Measurements from ENCODE around the gene FUBP3. TPM values are rescaled to one million over a fixed set of nuclear protein-coding genes. Genes with fewer than 3 reads are reported as not detected.

FUBP3 gene
- polyA plus RNA-seq, 1 donor (not counting 4 experiments of a cell fraction or from before 2014, with no cell fraction given) = 39.1 TPM

DNA sequence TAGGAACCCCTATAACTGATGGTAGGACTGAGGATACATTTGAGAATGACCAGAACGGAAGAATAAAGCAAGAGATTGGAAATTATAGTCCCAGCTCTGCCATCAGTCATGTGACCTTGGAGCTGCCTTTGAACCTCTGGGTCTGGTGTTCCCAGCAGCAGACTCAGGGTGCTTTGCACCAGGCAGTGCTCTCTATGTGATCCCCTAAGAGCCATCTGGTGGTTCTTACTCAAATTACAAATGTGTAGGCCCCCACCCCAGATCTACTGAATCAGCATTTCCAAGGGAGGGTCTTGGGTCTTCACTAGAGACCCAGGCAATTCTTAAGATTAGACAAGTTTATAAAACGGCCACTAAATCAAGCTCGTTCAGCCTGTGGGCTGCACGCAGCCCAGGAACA lies 44.8 kb downstream of the FUBP3 start:
- TF ChIP-seq EZH2 (IDR thresholded peaks at IDR 0.05; ENCODE audit: low read length) = no peak
- TF ChIP-seq, protein P1, sequence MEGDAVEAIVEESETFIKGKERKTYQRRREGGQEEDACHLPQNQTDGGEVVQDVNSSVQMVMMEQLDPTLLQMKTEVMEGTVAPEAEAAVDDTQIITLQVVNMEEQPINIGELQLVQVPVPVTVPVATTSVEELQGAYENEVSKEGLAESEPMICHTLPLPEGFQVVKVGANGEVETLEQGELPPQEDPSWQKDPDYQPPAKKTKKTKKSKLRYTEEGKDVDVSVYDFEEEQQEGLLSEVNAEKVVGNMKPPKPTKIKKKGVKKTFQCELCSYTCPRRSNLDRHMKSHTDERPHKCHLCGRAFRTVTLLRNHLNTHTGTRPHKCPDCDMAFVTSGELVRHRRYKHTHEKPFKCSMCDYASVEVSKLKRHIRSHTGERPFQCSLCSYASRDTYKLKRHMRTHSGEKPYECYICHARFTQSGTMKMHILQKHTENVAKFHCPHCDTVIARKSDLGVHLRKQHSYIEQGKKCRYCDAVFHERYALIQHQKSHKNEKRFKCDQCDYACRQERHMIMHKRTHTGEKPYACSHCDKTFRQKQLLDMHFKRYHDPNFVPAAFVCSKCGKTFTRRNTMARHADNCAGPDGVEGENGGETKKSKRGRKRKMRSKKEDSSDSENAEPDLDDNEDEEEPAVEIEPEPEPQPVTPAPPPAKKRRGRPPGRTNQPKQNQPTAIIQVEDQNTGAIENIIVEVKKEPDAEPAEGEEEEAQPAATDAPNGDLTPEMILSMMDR (optimal IDR thresholded peaks at IDR 0.05 in 1 of 3, IDR thresholded peaks at IDR 0.05 in 1 of 3, conservative IDR thresholded peaks at IDR 0.05 in 1 of 3; ENCODE audit: extremely low read depth in 1 of 3, insufficient read depth in 2 of 3, low read length in 3 of 3) = no peak
- Histone ChIP-seq H3K27me3 (ENCODE audit: control insufficient read depth, extremely low read depth, insufficient read depth, low read length) (no peaks in the 10 kb centered on the region), H3K9me3 (ENCODE audit: control insufficient read depth, low read depth, low read length) (no peaks in the 10 kb centered on the region), H3K79me2 (ENCODE audit: control insufficient read depth, insufficient read depth, low read length) (no peaks in the 10 kb centered on the region), H3K9me1 (ENCODE audit: control insufficient read depth, extremely low read depth, insufficient read depth, low read length) (no peaks in the 10 kb centered on the region), H4K20me1 (ENCODE audit: control insufficient read depth, extremely low read depth, insufficient read depth, low read length) (peaks cover 3% of the 10 kb centered on the region), H3K4me3 (ENCODE audit: control insufficient read depth in 2 of 3, extremely low read depth in 1 of 3, insufficient read depth in 2 of 3, low read depth in 1 of 3, low read length in 3 of 3) (no peak overlapping the region), H3K27ac (ENCODE audit: control insufficient read depth, insufficient read depth, low read length) (no peak overlapping the region), H3K4me1 (ENCODE audit: control insufficient read depth, extremely low read depth, insufficient read depth, low read length) (no peaks in the 10 kb centered on the region), H2AFZ (ENCODE audit: control insufficient read depth, low read length) (no peak overlapping the region), H3K36me3 (ENCODE audit: control insufficient read depth in 2 of 2, extremely low read depth in 1 of 2, insufficient read depth in 2 of 2, low read length in 2 of 2) (peaks cover 38 to 49% of the 10 kb centered on the region in 2 experiments), H3K9ac (ENCODE audit: control insufficient read depth, extremely low read depth, insufficient read depth, low read length) (no peak overlapping the region), H3K4me2 (ENCODE audit: control insufficient read depth, extremely low read depth, insufficient read depth, low read depth, low read length) (no peak overlapping the region)
- DNase-seq (ENCODE audit: low read depth, low spot score) = no peak
- FAIRE-seq = no peak
- dilution Hi-C loops (cut with MboI; ENCODE audit: extremely low pct_ligation_motif_present, low sequenced_read_pairs) = no loop called here

DNA sequence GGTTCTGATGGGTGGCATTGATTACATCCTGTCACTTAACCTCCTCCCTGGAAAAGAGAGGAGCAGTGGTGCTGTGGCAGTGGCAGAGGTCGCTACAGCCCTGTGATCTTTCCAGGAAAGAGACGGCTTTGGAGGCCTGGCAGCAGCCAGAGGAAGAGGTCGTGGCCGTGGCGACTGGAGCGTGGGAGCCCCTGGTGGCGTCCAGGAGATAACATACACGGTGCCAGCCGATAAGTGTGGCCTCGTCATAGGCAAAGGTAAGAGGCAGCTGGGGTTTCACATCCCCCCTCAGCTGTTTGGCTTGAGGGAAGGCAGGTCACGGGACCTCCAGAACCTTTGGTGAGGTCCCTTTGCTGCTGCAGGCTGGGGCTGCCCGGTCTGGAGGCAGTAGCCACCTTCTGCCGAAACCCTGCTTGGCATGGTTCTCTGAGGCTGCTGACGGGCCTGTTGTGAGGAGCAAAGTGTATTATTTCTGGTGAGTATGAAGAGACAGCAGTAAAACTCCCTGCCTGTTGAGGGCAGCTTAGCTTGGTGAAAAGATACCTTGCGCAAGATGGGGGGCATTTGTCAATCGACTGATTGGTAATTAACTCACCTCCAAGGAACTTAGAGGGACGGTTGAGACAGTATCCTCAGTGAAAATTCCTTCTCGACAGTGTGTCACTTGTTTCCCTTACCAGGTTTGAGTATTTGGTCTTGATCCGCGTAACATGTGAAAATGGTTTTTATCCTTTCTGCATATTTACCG lies 47.0 kb downstream of the FUBP3 start:
- peaks cover 38 to 43% of the 10 kb centered on the region in 2 experiments for H3K36me3 ChIP-seq (ENCODE audit: control insufficient read depth in 2 of 2, extremely low read depth in 1 of 2, insufficient read depth in 2 of 2, low read length in 2 of 2)

More for the DNA sequence above, 47.0 kb downstream of the FUBP3 start:
- H3K27me3 ChIP-seq (ENCODE audit: control insufficient read depth, extremely low read depth, insufficient read depth, low read length) = no peaks in the 10 kb centered on the region
- H2AFZ ChIP-seq (ENCODE audit: control insufficient read depth, low read length) = no peak overlapping the region
- no peak overlapping the region for H3K27ac ChIP-seq (ENCODE audit: control insufficient read depth, insufficient read depth, low read length)
- no peaks in the 10 kb centered on the region for H3K4me1 ChIP-seq (ENCODE audit: control insufficient read depth, extremely low read depth, insufficient read depth, low read length)
- H3K9ac ChIP-seq (ENCODE audit: control insufficient read depth, extremely low read depth, insufficient read depth, low read length) = no peak overlapping the region
- no peak overlapping the region for H3K4me2 ChIP-seq (ENCODE audit: control insufficient read depth, extremely low read depth, insufficient read depth, low read depth, low read length)
- no peak for DNase-seq (ENCODE audit: low read depth, low spot score)
- H3K79me2 ChIP-seq (ENCODE audit: control insufficient read depth, insufficient read depth, low read length) = no peaks in the 10 kb centered on the region
- dilution Hi-C loops (cut with MboI; ENCODE audit: extremely low pct_ligation_motif_present, low sequenced_read_pairs) = no loop called here
- H3K9me3 ChIP-seq (ENCODE audit: control insufficient read depth, low read depth, low read length) = no peaks in the 10 kb centered on the region
- no peak overlapping the region for H3K4me3 ChIP-seq (ENCODE audit: control insufficient read depth in 2 of 3, extremely low read depth in 1 of 3, insufficient read depth in 2 of 3, low read depth in 1 of 3, low read length in 3 of 3)
- TF ChIP-seq EZH2 (IDR thresholded peaks at IDR 0.05; ENCODE audit: low read length) = no peak
- TF ChIP-seq, protein P1 (optimal IDR thresholded peaks at IDR 0.05 in 1 of 3, IDR thresholded peaks at IDR 0.05 in 1 of 3, conservative IDR thresholded peaks at IDR 0.05 in 1 of 3; ENCODE audit: extremely low read depth in 1 of 3, insufficient read depth in 2 of 3, low read length in 3 of 3) = no peak
- H3K9me1 ChIP-seq (ENCODE audit: control insufficient read depth, extremely low read depth, insufficient read depth, low read length) = no peaks in the 10 kb centered on the region
- peaks cover 3% of the 10 kb centered on the region for H4K20me1 ChIP-seq (ENCODE audit: control insufficient read depth, extremely low read depth, insufficient read depth, low read length)
- no peak for FAIRE-seq
